ENCODE results near the gene DNASE2B.

GRCh38 chr1:84452436-84452835 lies 54.2 kb downstream of the DNASE2B start:
- TF ChIP-seq CTCF (IDR thresholded peaks at IDR 0.05; ENCODE audit: low read depth, low read length) (no peak), POLR2A (IDR thresholded peaks at IDR 0.05; ENCODE audit: extremely low read depth, insufficient read length) (no peak), MAX (IDR thresholded peaks at IDR 0.05; ENCODE audit: low read depth, low read length) (no peak), MYC (IDR thresholded peaks at IDR 0.05; ENCODE audit: low read depth, low read length) (no peak)
